IMR-90 (cell line): ENCODE data around the gene PRPH2. TPM values are rescaled to one million over a fixed set of nuclear protein-coding genes. Genes with fewer than 3 reads are reported as not detected.
A peak's percentile ranks its signal among the peaks of the same experiment; 100 is the strongest.

ENCODE experiments used
- ATAC-seq: fragments of 200-7000 bp; cut with Tn5 transposase; 2 replicates; pipeline ENCODE4 v1.9.1; 2020; ENCODE audit warnings: low read depth, mild to moderate bottlenecking, moderate library complexity
- BruUV-seq: library from RNA; stranded (reverse); fragments of 400-500 nt; replicated peaks from 2 replicates; lab custom pipeline; 2021; lab: Mats Ljungman, UMichigan
- CTCF ChIA-PET: fragments of 300-600 bp; formaldehyde crosslinking; extraction: SDS; loops from one replicate; lab custom pipeline; 2021; ENCODE audit warnings: antibody characterized with exemption; lab: Yijun Ruan, JAX
- POLR2A ChIA-PET: fragments of 300-600 bp; sonication (Branson Sonifier 250); formaldehyde crosslinking; loops from one replicate; lab custom pipeline; 2022; ENCODE audit warnings: antibody characterized with exemption; ENCODE audit not compliant: unreplicated experiment; lab: Charles Lee
- DNase-seq: peaks from one replicate; pipeline ENCODE4 v3.0.0; 2013
- H2AFZ ChIP-seq: replicated peaks from 2 replicates; pipeline ENCODE3; 2013; ENCODE audit warnings: low read length, mild to moderate bottlenecking; ENCODE audit not compliant: poor library complexity
- H2AK5ac ChIP-seq: 2 replicates; pipeline ENCODE4 v1.6.1; 2013; ENCODE audit warnings: low read depth, low read length, inconsistent platforms
- H2AK9ac ChIP-seq: replicated peaks from 2 replicates; pipeline ENCODE3; 2013; ENCODE audit warnings: mild to moderate bottlenecking, low read depth, low read length, moderate library complexity; ENCODE audit not compliant: poor library complexity
- H2BK120ac ChIP-seq: 2 replicates; pipeline ENCODE4 v1.6.1; 2013; ENCODE audit warnings: low read depth, low read length, inconsistent platforms
- H2BK15ac ChIP-seq: 3 replicates; pipeline ENCODE4 v1.6.1; 2013; ENCODE audit warnings: low read depth, low read length, inconsistent platforms
- H2BK20ac ChIP-seq: 2 replicates; pipeline ENCODE4 v1.6.1; 2013; ENCODE audit warnings: low read depth, mild to moderate bottlenecking, inconsistent platforms, low read length, moderate library complexity
- H2BK5ac ChIP-seq: 2 replicates; pipeline ENCODE4 v1.6.1; 2013; ENCODE audit warnings: mild to moderate bottlenecking, low read depth, low read length, inconsistent platforms; ENCODE audit not compliant: poor library complexity, severe bottlenecking
- H3K14ac ChIP-seq: replicated peaks from 2 replicates; pipeline ENCODE4 v1.6.1; 2013; ENCODE audit warnings: low read depth, low read length, inconsistent platforms
- H3K18ac ChIP-seq: 2 replicates; pipeline ENCODE4 v1.6.1; 2013; ENCODE audit warnings: low read depth, low read length, control low read depth
- H3K23ac ChIP-seq: 2 replicates; pipeline ENCODE4 v1.6.1; 2013; ENCODE audit warnings: low read depth, low read length, inconsistent platforms
- H3K27ac ChIP-seq: 2 replicates; pipeline ENCODE4 v1.5.1; 2013; ENCODE audit warnings: mild to moderate bottlenecking, control low read depth, low read length; ENCODE audit not compliant: insufficient read depth
- H3K27me3 ChIP-seq: 2 replicates; pipeline ENCODE4 v1.6.1; 2013; ENCODE audit warnings: low read length; ENCODE audit not compliant: control insufficient read depth, insufficient read depth
- H3K36me3 ChIP-seq: 2 replicates; pipeline ENCODE4 v1.6.1; 2013; ENCODE audit warnings: low read length, mixed read lengths; ENCODE audit not compliant: control insufficient read depth, insufficient read depth
- H3K4ac ChIP-seq: 2 replicates; pipeline ENCODE4 v1.6.1; 2013; ENCODE audit warnings: low read depth, low read length, inconsistent platforms
- H3K4me1 ChIP-seq: 2 replicates; pipeline ENCODE4 v1.6.1; 2013; ENCODE audit warnings: low read length, mixed read lengths; ENCODE audit not compliant: control insufficient read depth, insufficient read depth
- H3K4me2 ChIP-seq: 2 replicates; pipeline ENCODE4 v1.6.1; 2013; ENCODE audit warnings: low read depth, mild to moderate bottlenecking, control low read depth, low read length, moderate library complexity
- H3K4me3 ChIP-seq: 2 replicates; pipeline ENCODE4 v1.5.1; 2013; ENCODE audit warnings: low read depth, mild to moderate bottlenecking, control low read depth, low read length, moderate library complexity; ENCODE audit not compliant: insufficient read depth
- H3K56ac ChIP-seq: 2 replicates; pipeline ENCODE4 v1.6.1; 2013; ENCODE audit warnings: low read length, inconsistent platforms; ENCODE audit not compliant: insufficient read depth; ENCODE audit errors: extremely low read depth
- H3K79me1 ChIP-seq, 2 experiments: 2 replicates each; pipeline ENCODE4 v1.6.1; 2013; ENCODE audit warnings: low read length in 2 of 2, inconsistent platforms in 1 of 2, low read depth in 1 of 2
- H3K9ac ChIP-seq: 2 replicates; pipeline ENCODE4 v1.6.1; 2013; ENCODE audit warnings: low read depth, low read length, control low read depth
- H3K9me1 ChIP-seq: 2 replicates; pipeline ENCODE4 v1.6.1; 2013; ENCODE audit warnings: low read length, inconsistent platforms; ENCODE audit not compliant: insufficient read depth
- H3K9me3 ChIP-seq: 2 replicates; pipeline ENCODE4 v1.6.1; 2013; ENCODE audit warnings: low read length; ENCODE audit not compliant: control insufficient read depth, insufficient read depth
- H4K20me1 ChIP-seq: 2 replicates; pipeline ENCODE4 v1.6.1; 2013; ENCODE audit warnings: low read length, inconsistent platforms; ENCODE audit not compliant: insufficient read depth
- H4K5ac ChIP-seq: 2 replicates; pipeline ENCODE4 v1.6.1; 2013; ENCODE audit warnings: mild to moderate bottlenecking, low read depth, low read length, control low read depth
- H4K8ac ChIP-seq, 2 experiments: 2 replicates each; pipeline ENCODE4 v1.6.1; 2013; ENCODE audit warnings: low read depth in 2 of 2, low read length in 2 of 2, control low read depth in 1 of 2, inconsistent platforms in 1 of 2
- H4K91ac ChIP-seq: 2 replicates; pipeline ENCODE4 v1.6.1; 2013; ENCODE audit warnings: low read depth, low read length, inconsistent platforms; ENCODE audit not compliant: insufficient read depth
- BHLHE40 ChIP-seq: fragments of 150-350 bp; IDR thresholded peaks from 2 replicates; pipeline ENCODE4 v1.6.1; 2016; ENCODE audit warnings: mild to moderate bottlenecking, low read depth, low read length
- CEBPB ChIP-seq: IDR thresholded peaks from 2 replicates; pipeline ENCODE4 v1.6.1; 2012; ENCODE audit warnings: low read depth, low read length, improper control_type of control experiment
- CHD1 ChIP-seq: IDR thresholded peaks from 2 replicates; pipeline ENCODE4 v1.6.1; 2012; ENCODE audit warnings: low read depth, low read length, improper control_type of control experiment
- CTCF ChIP-seq: conservative IDR thresholded peaks from 2 replicates; pipeline ENCODE4 v1.5.1; 2012; ENCODE audit warnings: mild to moderate bottlenecking, low read depth, low read length, improper control_type of control experiment
- ELK1 ChIP-seq: fragments of 150-350 bp; IDR thresholded peaks from 2 replicates; pipeline ENCODE4 v1.6.1; 2016; ENCODE audit warnings: low read depth, mild to moderate bottlenecking, low read length, moderate library complexity, borderline replicate concordance
- MAFK ChIP-seq: IDR thresholded peaks from 2 replicates; pipeline ENCODE4 v1.6.1; 2012; ENCODE audit warnings: low read depth, low read length, improper control_type of control experiment
- MAZ ChIP-seq: IDR thresholded peaks from 2 replicates; pipeline ENCODE4 v1.6.1; 2012; ENCODE audit warnings: low read depth, mild to moderate bottlenecking, low read length, improper control_type of control experiment, moderate library complexity, borderline replicate concordance
- MXI1 ChIP-seq: IDR thresholded peaks from 2 replicates; pipeline ENCODE4 v1.6.1; 2012; ENCODE audit warnings: low read depth, mild to moderate bottlenecking, low read length, moderate library complexity, borderline replicate concordance
- NFE2L2 ChIP-seq: fragments of 150-350 bp; IDR thresholded peaks from 2 replicates; pipeline ENCODE4 v1.6.1; 2016; ENCODE audit warnings: low read depth, mild to moderate bottlenecking, low read length
- POLR2A ChIP-seq: IDR thresholded peaks from 2 replicates; pipeline ENCODE4 v1.6.1; 2012; ENCODE audit warnings: mild to moderate bottlenecking, low read depth, low read length
- RAD21 ChIP-seq: IDR thresholded peaks from 2 replicates; pipeline ENCODE4 v1.6.1; 2012; ENCODE audit warnings: low read length, improper control_type of control experiment
- RFX5 ChIP-seq: IDR thresholded peaks from 2 replicates; pipeline ENCODE4 v1.8.0; 2012; ENCODE audit warnings: low read depth, mild to moderate bottlenecking, low read length, moderate library complexity
- SMC3 ChIP-seq: fragments of 150-350 bp; IDR thresholded peaks from 2 replicates; pipeline ENCODE4 v1.6.1; 2016; ENCODE audit warnings: low read depth, mild to moderate bottlenecking, antibody characterized with exemption, low read length, moderate library complexity
- USF2 ChIP-seq: fragments of 150-350 bp; IDR thresholded peaks from 2 replicates; pipeline ENCODE4 v1.6.1; 2017; ENCODE audit warnings: mild to moderate bottlenecking, antibody characterized with exemption, low read length, low read depth
- WGBS, 2 experiments: methylation state at CpG; one replicate each; pipeline versions ENCODE4 v1.1.5 to v1.1.7; 2013; ENCODE audit warnings: missing lambda C conversion rate in 2 of 2; ENCODE audit not compliant: insufficient read length in 1 of 2; ENCODE audit errors: extremely low coverage in 2 of 2; 5-methylcytosine and 5-hydroxymethylcytosine counted together
- dilution Hi-C: fragments of 300-500 bp; cut with HindIII; formaldehyde crosslinking; loops from one replicate; pipeline ENCODE4 v1.14.3; 2018; ENCODE audit warnings: low sequenced_read_pairs; ENCODE audit not compliant: unreplicated experiment
- in situ Hi-C: fragments of 300-500 bp; cut with MboI; formaldehyde crosslinking; loops from 3 replicates; pipeline ENCODE4 v1.14.3; 2019; ENCODE audit warnings: low sequenced_read_pairs, inconsistent platforms, mixed read lengths
- intact Hi-C: fragments of 100-400 bp; cut with micrococcal nuclease; formaldehyde crosslinking; loops from 2 replicates; pipeline ENCODE4 v1.10.0; 2022
- polyA plus RNA-seq, 3 experiments: library from polyadenylated mRNA; depleted of rRNA; stranded (reverse); fragments of >200 nt; gene quantifications; 2 replicates each; pipeline ENCODE4 v1.2.3, GENCODE V29; 2012; ENCODE audit warnings: low replicate concordance in 1 of 3
- total RNA-seq: library from RNA; depleted of rRNA; stranded (reverse); fragments of >200 nt; gene quantifications from 2 replicates; pipeline ENCODE4 v1.2.3, GENCODE V29; 2012

Gene PRPH2
- total and polyA plus RNA-seq, 2 of the 4 experiments (the other 2 are of a cell fraction), result 1.0 to 1.1 TPM

GRCh38 chr6:42715871-42716270 lies 6.5 kb downstream of the PRPH2 start:
- no peak overlapping the region for H3K4ac ChIP-seq
- no peak overlapping the region for H3K4me3 ChIP-seq
- H4K20me1 ChIP-seq, result no peaks in the 10 kb centered on the region
- 0 out of 2 replicates have a peak, but pooled peaks cover 3% of the 10 kb centered on the region for H3K9me1 ChIP-seq
- no peak overlapping the region; the same call in 1 of the 2 replicates for H2BK120ac ChIP-seq
- no peak overlapping the region for H2BK20ac ChIP-seq
- peak overlapping the region; percentile 49; the same call in 1 of the 3 replicates for H2BK15ac ChIP-seq
- peaks cover 9% of the 10 kb centered on the region for H3K9me3 ChIP-seq
- H2AFZ ChIP-seq, result no peak overlapping the region
- BruUV-seq, result no TSS peak
- no peak overlapping the region for H3K23ac ChIP-seq
- ChIA-PET POLR2A (no interaction called here), CTCF (interaction anchor here (0.7 kb wide), 1 partner anchor 28 kb away, joined by 9 read pairs; no protein-coding TSS in a partner anchor)
- intact Hi-C loops, result no loop called here
- no peak overlapping the region for H3K14ac ChIP-seq
- H3K79me1 ChIP-seq, result peaks cover 0 to 5% of the 10 kb centered on the region in 2 experiments; a peak in 3 of 4 replicates
- DNase-seq (no peak), ATAC-seq (no peak)
- dilution Hi-C loops, result no loop called here
- H3K4me2 ChIP-seq, result no peak overlapping the region
- no peak overlapping the region for H4K5ac ChIP-seq
- TF ChIP-seq CEBPB (no peak), ELK1 (no peak), MAFK (no peak), RFX5 (no peak), SMC3 (no peak), POLR2A (no peak), MXI1 (no peak), CTCF (no peak), MAZ (no peak), CHD1 (no peak), RAD21 (no peak), BHLHE40 (no peak), NFE2L2 (no peak), USF2 (no peak)
- no peak overlapping the region for H4K8ac ChIP-seq
- no peak overlapping the region for H2BK5ac ChIP-seq
- no peaks in the 10 kb centered on the region for H3K36me3 ChIP-seq
- H3K56ac ChIP-seq, result no peak overlapping the region
- peaks cover 7% of the 10 kb centered on the region for H3K4me1 ChIP-seq
- WGBS, 2 experiments, result 100% methylated on average over 1 of the region's 4 CpGs; no CpG with 5 or more reads in 1 of the 2 experiments
- in situ Hi-C loops, result no loop called here
- no peak overlapping the region for H4K91ac ChIP-seq
- no peak overlapping the region for H3K18ac ChIP-seq
- H3K27me3 ChIP-seq, result no peaks in the 10 kb centered on the region
- no peak overlapping the region for H3K27ac ChIP-seq
- H3K9ac ChIP-seq, result no peak overlapping the region
- H2AK9ac ChIP-seq, result no peak overlapping the region
- H2AK5ac ChIP-seq, result 0 out of 2 replicates have a peak overlapping the region, but pooled peaks have one; percentile 4
